SK-N-MC (cell line): ENCODE measurements around the gene ZEB2.

Experiments
- EZH2 ChIP-seq: fragments of 200-600 bp; sonication (generic); IDR thresholded peaks from one replicate; pipeline ENCODE4 v1.6.1; 2017; ENCODE audit warnings: antibody characterized with exemption
- POLR2AphosphoS5 ChIP-seq: IDR thresholded peaks from 2 replicates; pipeline ENCODE4 v1.6.1; 2012; ENCODE audit warnings: mild to moderate bottlenecking, low read depth, low read length, borderline replicate concordance

GRCh38 chr2:144520756-144521487, 1.0 kb upstream of the ZEB2 start:
- TF ChIP-seq POLR2AphosphoS5 (peak; percentile 41), EZH2 (no peak)
